Measurements from ENCODE around the gene ADARB1. TPM values are rescaled to one million over a fixed set of nuclear protein-coding genes. Genes with fewer than 3 reads are reported as not detected.

ADARB1 gene
- total and polyA plus RNA-seq, 9 of the 15 experiments (the other 6 are each of a cell fraction or from before 2014, with no cell fraction given) = 6.7 to 16.0 (median 8.3) TPM

- peak; percentile 42; the same call in 1 of the 2 replicates for TF ChIP-seq REST (IDR thresholded peaks at IDR 0.05; ENCODE audit: borderline replicate concordance)
- no peak for TF ChIP-seq REST (CRISPR knock-in tag; IDR thresholded peaks at IDR 0.05; ENCODE audit: low read depth)
- TF ChIP-seq CTCFL (IDR thresholded peaks at IDR 0.05; ENCODE audit: borderline replicate concordance, insufficient read depth, low read depth, low read length, poor library complexity, severe bottlenecking) = peak; percentile 12
- peak in 1 of 2 experiments; percentile 69; a peak in 2 of 4 replicates for TF ChIP-seq RAD21 (CRISPR knock-in tag; conservative IDR thresholded peaks at IDR 0.05 in 1 of 2, IDR thresholded peaks at IDR 0.05 in 1 of 2)
- no peak for TF ChIP-seq ZFP30 (CRISPR knock-in tag; IDR thresholded peaks at IDR 0.05; ENCODE audit: borderline replicate concordance)
Observed at GRCh38 chr21:45026826-45027225, 47.6 kb upstream of the ADARB1 start (continued).

Measured in K562 (cell line).